Gastroesophageal sphincter (tissue), 4 donors: ENCODE results near the gene FDX1. TPM values are rescaled to one million over a fixed set of nuclear protein-coding genes. Genes with fewer than 3 reads are reported as not detected.

ENCODE experiments used
- total RNA-seq, 4 donors: library from RNA; depleted of rRNA; stranded (reverse); fragments of >200 nt; gene quantifications; one replicate each; pipeline ENCODE4 v1.1.0, GENCODE V29; 2016

FDX1 gene
- total RNA-seq, 4 donors from 2014 or later, result 13.7 to 17.5 (median 14.7) TPM

Other genes starting within 250 kb of the FDX1 start
- gene RDX, start 133.3 kb upstream of the FDX1 start, total RNA-seq, result 100 to 1,000 TPM in 2 of 4 donors, 10 to 100 TPM in 2; 75.7 to 114 (median 106) TPM